GM19467 (cell line): ENCODE data around the gene TNNT3.
"Not testable (repeated sequence)": the region's sequence is repeated elsewhere in the genome, so short reads cannot be mapped to it uniquely, and the experiment has no call there.

Source experiments
- ATAC-seq: cut with Tn5 transposase; IDR thresholded peaks from one replicate; pipeline ENCODE4 v1.9.1; 2021; ENCODE audit warnings: mild to moderate bottlenecking, moderate library complexity; ENCODE audit not compliant: unreplicated experiment

Gene TNNT3

GRCh38 chr11:1880746-1881441 lies 38.6 kb upstream of the TNNT3 start:
- ATAC-seq: no peak

- no peak for ATAC-seq
Observed at GRCh38 chr11:1881442-1882264, 37.9 kb upstream of the TNNT3 start.

- no peak for ATAC-seq
Observed at GRCh38 chr11:1882265-1883238, 37.0 kb upstream of the TNNT3 start.

- ATAC-seq: no peak
Observed at GRCh38 chr11:1883346-1884302, 35.9 kb upstream of the TNNT3 start.

GRCh38 chr11:1884303-1884700 lies 35.2 kb upstream of the TNNT3 start:
- ATAC-seq: no peak

- ATAC-seq: not testable (repeated sequence)
Observed at GRCh38 chr11:1886551-1886950, 33.0 kb upstream of the TNNT3 start.

GRCh38 chr11:1887451-1888346 lies 31.8 kb upstream of the TNNT3 start:
- ATAC-seq: no peak

- ATAC-seq: no peak
Observed at GRCh38 chr11:1888347-1888753, 31.2 kb upstream of the TNNT3 start.

- no peak for ATAC-seq
Observed at GRCh38 chr11:1888811-1889210, 30.7 kb upstream of the TNNT3 start.

- ATAC-seq: no peak
Observed at GRCh38 chr11:1889224-1889930, 30.1 kb upstream of the TNNT3 start.

GRCh38 chr11:1889941-1890855 lies 29.3 kb upstream of the TNNT3 start:
- no peak for ATAC-seq

GRCh38 chr11:1890856-1891830 lies 28.4 kb upstream of the TNNT3 start:
- ATAC-seq: no peak

- ATAC-seq: no peak
Observed at GRCh38 chr11:1891831-1892115, 27.7 kb upstream of the TNNT3 start, which contains the start of gene PRR33. PRR33 (minus strand) TSS chr11:1891895; CDS start chr11:1890584, 1,311 bp downstream.

- no peak for ATAC-seq
Observed at GRCh38 chr11:1892116-1892515, 27.4 kb upstream of the TNNT3 start.

- ATAC-seq: no peak
Observed at GRCh38 chr11:1892558-1892957, 26.9 kb upstream of the TNNT3 start.
